ENCODE data around the gene TFEB.

TFEB gene

DNA sequence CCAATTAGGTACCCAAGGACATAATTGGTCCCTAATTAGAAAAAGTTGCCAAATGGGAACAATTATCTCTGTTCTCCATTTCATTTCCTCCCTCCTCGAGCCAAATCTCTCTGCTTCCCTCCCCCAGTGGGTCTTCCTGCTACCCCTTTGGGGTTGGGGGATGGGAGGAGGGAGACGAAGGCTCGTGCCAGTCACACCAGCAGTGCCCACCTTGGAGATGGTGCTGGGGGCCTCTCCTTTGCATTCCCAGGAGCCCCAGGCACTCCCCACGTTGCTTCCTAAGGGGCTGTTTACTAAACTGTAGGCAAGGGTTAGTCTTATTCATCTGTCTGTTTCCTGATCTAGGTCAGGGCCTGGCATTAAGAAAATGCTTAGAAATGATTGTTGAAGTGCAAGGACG is 64.0 kb downstream of the TFEB start:
- no peak for DNase-seq

DNA sequence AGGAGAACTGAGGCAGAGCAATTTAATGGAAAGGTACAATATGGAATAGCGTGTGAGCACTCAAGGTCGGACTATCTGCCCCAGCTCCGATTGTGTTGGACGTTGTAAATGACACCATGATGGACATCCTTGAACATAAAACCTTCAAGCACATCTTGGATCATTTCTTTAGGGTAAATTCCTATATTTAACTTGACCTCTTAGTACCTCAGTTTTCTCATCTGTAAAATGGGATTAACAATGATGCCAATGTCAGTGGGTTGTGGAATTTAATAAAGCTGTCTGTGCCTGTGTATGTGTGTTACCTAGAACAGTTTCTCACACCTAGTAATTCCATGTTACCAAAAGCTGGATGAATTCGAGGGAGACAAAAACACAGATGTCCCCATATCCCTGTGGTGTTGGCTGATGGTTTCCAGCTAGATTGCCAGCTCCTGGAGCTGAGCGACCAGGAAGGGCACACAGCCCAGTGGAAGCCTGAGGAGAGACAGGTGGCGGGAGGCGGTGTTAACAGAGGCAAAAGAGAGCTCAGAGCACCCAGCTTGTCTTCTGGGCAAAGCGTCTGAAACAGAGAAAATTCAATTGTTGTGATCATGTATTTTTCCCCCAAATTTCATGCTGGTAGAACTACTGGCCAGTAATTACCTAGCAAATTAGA is 64.6 kb downstream of the TFEB start:
- DNase-seq: no peak

DNA sequence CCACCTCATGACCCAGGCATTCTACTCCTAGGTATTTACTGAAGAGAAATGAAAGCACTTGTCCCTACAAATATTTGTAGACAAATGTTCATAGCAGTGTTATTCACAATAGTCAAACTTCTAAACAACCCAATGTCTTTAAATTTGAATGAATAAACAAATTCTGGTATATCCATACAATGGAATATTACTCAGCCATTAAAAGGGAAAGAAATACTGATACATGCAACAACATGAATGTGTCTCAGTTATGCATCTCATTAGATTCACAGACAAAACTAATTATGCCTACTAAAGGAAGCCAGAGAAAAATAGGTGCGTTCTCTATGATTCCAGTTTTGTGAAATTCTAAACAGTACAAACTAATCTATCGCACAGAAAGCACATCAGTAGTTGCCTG is 66.4 kb downstream of the TFEB start:
- no peak for DNase-seq

DNA sequence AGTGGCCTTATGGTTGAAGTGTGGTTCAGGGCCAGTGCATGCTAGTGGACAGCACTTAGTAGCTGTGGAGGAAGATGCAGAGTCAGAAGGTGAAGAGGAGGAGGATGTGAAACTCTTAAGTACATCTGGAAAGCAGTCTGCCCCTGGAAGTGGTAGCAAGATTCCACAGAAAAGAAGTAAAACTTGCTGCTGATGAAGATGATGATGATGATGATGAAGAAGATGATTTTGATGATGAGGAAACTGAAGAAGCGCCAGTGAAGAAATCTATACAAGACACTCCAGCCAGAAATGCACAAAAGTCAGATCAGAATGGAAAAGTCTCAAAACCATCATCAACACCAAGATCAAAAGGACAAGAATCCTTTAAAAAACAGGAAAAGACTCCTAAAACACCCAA is 68.2 kb downstream of the TFEB start:
- DNase-seq: no peak

DNA sequence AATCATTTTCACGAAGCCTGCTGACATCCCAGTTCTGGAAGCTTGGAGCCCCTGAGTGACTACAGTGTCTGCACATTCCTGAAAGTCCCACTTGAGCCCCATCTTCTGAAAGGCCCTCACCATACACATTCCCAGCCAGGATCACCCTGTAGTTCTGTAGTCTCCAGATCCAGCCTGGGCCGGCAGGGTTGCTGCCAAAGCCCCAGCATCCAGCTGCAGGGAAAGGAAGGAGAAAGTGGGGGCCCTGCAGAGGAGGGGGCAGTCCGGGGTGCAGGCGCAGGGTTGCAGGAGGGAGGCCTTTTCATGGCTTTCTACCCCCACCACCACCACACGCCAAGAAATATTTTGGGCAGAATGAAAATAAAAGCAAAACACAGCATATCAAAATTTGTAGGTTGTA is 71.1 kb downstream of the TFEB start:
- DNase-seq: no peak

DNA sequence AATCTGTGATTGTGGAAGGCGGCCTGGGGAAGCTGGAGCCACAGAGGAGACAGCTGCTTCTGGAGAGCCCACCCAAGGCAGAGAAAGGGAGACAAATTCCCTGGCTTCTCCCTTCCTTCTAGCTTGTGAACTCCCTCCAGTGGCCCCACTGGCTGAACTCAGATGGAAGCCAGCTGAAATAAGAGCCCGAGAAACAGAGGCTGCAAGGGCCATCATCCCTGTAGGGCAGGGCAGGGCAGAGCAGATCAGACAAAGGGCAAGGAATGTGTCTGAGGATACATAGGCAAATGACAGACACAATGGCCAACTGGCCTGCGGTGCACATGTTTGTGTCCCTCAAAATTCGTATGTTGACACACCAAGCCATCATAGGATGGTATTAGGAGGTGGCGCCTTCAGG is 71.8 kb downstream of the TFEB start:
- DNase-seq: no peak

DNA sequence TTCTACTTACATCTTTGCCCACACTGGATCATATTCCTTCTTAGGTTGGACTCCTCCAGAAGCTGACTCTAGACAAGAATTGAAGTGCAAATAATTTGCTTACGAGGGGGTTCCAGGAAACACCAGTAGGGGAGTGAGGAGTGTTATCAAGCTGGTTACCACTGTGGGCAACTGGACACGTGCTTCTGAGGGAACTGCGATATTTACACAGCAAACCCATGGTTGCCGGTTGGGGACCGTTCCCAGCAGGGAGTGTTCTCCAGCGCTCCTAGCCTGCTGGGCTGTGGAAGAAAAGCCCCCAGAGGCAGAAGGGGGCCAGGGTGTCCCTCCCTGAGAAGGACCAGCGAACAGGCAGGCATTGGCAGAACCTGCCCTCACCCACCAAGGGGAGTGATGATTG is 75.5 kb downstream of the TFEB start:
- DNase-seq: no peak

DNA sequence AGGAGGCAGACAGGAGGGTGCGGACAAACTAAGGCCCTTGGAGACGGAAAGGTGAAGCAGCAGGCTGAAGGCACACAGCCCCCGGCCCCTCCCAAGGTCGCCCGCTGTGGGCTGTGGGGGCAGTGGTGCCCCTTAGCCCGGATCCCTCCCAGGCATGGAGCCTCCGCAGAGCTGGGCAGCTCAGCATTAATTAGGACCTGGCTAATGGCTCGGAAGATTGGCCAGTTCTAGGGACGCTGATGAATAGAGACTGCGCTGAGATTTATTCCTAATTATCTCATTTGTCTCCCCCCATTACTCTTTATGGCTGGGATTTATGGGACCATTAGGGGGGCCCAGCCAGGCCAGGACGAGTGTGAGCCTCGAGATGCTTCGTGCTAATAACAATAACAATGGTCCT is 76.8 kb downstream of the TFEB start:
- DNase-seq: no peak

DNA sequence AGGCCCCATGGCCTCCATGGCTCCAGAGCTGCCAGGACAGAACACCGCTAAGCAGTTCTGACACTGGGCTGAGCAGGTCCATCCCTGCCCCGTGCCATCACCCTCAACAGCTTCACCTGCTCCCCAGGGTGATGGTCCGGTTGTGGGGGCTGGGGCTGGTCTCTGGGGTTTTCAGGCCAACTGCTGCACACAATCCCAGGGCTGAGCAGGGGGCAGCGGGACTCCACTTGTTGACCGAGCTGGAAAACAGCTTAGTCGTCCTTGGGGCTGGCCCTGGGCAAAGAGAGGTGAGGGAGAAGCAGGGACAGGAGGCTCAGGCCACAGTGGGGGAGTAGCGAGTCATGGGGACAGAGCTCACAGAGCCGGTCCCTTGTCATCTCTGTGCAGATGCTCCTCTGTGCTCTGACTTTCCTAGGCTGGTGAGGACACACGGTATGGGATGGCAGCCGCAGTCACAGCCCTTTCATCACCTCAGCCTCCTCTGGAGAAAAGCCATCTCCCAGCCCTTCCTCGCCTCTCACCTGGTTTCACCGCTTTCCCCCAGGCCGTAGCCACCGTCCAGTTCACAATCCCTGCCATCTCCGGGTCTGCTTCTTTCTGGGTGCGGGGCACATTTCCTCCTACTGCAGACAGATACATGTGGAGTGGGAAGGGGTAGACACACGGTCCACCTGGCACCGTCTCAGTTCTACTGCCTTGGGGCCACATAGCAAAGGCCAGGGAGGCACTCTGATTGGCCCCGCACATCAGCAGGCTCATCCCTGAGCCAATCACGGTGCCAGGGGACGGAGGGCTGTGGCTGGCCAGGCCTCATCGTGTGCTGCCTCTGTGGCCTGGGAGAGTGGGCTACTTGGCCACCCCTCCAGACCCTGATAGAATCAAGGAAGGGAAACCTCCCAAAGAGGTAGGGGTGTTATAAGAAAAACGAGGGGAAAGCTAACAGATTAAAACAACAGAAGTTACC is 78.0 kb downstream of the TFEB start:
- DNase-seq: no peak

DNA sequence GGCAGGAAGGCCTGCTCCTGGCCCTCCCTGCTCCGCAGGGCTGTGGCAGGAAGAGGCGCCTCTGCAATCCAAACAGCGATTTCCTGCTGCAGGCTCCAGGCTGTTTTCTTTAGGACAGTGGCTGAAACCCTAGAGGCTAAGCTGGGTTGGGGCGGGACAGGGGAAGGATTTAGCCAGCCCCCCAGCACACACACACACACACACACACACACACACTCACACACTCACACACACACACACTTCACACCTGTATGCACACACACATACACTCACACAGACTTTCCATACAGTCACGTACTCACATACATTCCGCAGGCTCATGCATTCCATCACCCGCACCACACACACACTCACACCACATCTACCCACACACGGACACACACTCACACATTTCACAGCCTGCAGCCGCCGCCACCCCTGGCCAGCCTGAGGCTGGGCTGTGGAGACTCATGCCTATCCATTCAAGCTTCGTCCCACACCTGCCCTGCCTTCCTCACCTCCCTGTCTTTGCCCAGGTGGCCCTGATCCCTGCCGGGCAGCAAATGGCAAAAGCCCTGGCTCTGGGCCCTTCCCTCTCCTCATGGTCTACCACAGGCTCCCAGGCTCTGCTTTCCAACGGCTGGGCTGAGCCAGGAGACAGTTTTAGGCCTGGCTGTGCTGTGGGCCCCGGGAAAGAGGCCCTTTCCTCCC is 79.3 kb downstream of the TFEB start:
- no peak for DNase-seq

DNA sequence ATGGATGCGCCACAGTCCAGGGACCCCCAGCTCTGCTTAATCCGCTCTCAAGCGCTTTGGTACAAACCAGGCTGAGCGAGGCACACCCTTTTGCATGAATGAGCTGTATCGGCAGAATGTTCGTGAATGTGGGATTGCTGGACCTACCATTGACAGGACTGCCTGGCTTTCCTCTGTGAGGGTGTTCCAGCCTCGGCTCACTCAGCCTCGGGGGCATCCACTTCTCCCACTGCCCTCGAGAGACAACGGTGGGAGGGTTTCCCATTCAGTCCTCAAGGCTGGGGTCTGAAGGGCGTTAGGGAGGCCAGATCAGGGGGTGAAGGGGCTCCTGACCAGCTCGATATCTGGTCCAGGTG is 79.8 kb downstream of the TFEB start:
- no peak for DNase-seq

DNA sequence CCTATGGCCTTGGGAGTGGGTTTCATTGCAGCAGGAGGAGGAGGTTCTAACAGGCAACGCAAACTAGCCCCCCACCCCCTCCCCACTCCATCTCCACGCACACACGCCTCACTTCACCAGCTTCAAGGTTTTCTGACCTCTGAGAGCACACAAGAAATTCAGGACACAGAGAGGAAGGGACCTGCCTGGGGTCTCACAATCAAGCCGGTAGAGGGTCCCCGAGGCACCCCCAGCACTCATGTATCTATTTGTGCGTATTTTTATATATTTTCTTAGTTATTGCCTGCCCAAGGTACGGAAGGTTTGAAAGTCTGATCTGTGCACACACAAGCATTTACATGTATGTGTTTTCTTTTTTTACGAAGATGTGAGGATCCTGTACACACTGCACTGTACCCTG is 80.2 kb downstream of the TFEB start:
- no peak for DNase-seq

DNA sequence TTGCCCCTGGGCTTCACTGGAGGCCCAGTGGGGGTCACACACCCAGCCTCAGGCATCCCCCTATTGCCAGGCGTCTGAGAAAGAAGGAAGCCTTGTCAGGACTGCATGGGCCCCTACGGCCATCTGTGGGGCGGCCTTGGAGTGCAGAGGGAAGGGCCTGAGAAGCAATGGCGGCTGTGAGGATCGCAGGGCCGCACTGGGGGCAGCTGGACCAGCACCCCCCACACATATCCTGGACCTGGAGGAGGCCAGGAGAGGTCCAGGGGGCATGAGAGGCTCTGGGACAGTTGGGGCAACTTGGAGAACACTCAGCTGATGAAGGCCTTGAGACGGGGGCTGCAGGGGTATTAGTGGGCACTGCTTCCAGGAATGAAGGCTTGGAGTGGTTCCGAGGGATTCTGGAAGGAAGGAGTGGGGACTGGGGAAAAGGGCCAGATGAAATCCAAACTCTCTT is 80.7 kb downstream of the TFEB start:
- no peak for DNase-seq

DNA sequence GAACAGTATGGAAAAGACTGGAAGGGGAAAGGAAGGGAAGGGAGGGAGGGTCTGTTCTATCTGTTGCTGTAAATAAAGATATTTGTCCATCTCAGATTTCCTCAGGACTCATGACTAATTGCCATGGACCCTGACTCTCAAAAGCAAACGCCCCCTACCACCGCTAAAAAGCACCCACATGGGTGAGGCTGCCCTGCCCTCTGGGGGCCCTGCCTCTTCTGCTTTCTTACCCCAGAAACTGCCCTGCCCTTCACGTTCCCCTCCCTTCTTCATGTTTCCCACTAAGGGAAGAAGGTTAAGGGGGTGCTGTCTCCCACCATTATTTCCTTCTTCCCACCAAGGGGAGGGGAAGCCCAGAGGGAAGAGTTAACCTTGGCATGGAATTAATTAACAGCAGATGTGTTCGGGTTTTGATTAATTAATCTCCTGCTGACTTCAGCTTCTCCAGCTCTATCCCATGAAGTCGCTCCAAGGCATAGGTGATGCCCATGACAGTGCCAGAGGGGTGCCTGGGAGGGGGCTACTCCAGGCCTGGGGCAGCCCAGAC is 81.2 kb downstream of the TFEB start:
- DNase-seq: no peak

DNA sequence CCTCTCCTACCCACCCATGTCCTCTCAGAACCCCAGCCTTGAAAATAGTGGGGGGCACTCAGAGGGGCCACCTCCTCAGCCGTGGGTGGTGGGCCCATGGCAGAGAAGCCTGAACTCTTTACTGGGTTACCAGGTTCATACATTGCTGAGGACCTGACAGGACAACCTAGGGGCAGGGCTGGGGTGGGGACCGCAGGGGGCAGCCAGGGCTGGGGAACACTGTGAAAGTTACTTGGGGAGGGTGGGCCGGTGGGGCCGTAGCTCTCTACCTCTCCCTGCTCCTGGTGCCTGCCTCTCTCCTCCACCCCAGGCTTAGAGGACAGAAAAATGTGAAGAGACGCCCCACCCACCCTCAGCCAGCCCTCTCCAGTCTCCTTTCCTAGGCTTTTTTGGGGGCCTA is 81.7 kb downstream of the TFEB start:
- DNase-seq: no peak

DNA sequence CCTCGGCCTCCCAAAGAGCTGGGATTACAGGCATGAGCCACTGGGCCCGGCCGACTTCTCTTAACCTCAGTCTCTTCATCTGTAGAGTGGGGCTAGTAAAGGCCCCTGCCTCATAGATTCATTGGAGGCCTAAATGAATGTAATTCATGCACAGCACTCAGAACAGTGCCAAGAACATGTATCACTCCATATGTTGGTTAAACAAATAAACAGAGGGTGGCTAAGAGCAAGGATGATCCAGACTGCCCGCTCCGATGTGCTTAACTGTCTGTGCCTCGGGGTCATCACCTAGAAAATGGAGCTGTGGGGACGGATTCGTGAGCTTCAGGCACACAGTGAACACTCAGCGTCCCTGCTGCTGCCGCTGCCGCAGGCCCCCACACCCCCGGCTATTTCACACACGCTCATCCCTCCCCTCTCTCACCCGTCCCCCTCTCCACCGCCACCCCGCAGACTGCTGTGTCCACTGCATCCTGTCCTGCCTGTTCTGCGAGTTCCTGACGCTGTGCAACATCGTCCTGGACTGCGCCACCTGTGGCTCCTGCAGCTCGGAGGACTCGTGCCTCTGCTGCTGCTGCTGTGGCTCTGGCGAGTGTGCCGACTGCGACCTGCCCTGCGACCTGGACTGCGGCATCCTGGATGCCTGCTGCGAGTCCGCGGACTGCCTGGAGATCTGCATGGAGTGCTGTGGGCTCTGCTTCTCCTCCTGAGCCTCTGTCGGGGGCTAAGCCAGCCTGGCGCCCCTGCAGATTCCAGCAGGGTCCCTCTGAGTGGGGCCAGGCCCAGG is 82.3 kb downstream of the TFEB start:
- DNase-seq: no peak

DNA sequence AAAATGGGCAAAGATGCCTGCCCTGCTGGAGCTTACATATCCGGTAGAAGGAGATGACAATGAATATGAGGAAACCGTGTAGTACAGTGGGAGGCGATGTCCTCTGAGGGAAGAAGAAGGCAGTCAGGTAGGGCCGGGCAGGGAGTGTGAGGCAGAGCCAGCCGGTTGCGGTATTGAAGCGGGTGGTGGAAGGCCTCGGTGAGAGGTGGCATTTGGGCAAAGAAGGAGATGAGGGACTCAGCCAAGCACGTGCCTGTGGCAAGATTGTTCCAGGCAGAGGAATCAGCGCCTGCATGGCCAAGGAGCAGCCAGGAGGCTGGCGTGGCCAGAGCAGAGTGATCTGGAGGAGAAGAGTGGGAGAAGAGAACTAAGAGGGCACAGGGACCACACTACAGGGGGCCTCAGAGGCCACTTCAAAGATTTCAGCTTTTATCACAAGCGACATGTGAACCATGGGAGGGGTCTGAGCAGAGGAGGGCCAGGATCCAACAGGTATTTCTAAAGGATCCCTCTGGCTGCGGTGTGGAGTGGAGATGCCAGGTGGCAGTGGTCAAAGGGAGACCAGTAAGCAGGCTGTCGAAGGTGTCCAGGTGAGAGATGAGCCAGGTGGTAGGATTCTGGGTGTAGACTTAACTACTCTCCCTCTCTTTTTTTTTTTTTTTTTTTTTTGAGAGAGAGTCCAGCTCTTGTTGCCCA is 83.3 kb downstream of the TFEB start:
- no peak for DNase-seq

DNA sequence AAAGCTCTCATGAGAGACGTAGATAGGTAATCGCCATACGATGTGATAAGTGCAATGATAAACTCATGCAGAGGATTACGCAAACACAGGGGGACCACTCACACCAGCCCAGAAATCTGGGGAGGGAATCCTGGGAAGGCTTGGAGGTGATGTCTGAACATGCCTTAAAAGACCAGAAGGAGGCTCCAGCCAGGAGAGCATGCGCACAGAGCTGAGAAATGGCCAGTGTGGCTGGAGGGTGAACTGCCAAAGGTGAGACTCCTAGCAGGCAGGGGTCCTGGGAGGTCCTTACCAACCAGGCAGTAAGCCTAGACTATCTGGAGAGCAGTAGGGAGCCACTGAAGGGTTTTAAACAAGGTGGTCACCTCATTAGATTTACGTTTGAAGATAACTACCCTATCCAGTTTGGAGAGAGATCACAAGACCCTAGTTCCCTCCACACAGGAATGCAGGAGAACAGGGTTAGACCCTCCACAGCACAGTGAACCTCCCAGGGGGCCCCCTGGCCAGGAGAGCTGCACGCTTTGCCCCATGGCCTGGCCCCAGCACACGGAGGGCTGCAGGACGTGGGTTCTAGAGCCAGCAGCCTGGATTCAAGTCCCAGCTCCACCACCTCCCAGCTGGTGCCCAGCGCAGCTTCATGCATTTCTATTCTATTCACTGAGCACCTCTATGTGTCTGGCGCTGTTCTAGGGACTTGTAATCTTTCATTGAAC is 84.0 kb downstream of the TFEB start:
- DNase-seq: no peak

DNA sequence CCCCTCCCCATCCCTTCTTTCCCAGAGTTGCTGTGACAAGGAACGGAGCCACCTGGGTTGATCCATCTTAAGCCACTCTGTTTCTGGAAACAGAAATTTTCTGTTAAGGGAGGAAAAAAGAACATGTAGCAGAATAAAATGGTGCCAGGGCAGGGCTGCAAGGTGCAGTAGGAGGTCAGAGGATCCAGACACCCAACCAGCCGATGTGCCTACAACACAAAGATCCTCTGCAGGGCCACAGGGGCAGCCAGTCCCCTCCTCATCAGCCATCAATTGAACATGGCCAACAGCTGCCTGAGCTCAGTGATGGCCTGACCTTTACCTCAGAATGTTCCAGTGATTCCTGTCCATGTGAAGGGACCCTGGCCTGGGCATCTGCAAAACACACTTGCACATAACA is 85.3 kb downstream of the TFEB start:
- no peak for DNase-seq

DNA sequence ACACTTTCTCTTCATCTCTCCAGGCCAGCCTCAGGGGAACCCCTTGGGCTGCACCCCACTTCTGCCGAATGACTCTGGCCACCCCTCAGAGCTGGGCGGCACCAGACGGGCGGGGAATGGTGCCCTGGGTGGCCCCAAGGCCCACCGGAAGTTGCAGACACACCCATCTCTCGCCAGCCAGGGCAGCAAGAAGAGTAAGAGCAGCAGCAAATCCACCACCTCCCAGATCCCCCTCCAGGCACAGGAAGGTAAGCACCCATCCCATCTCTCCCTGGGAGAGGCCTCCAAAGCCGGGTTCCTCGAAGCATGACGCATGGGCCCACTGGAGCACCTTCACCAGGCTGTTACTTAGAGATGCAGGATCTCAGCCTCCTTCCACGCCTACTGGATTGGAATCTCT is 85.8 kb downstream of the TFEB start:
- no peak for DNase-seq

DNA sequence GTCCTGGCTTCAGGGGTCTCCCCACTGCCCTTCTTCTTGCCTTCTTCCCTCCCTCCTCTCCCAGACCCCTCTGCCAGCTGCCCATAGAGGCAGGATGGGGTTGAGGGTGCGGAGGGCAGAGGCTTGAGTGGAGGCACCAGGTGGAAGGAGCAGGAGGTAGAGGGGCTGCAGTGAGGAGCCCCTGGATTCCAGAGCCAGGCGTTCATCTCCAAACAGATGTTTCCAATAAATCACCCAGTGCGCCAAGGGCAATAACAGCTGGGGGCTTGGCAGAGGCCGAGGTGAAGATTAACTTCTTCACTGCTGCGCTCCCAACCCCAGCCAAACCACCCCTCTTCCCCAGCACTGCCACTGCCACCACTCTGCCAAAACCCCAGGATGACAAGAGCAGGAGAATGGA is 86.5 kb downstream of the TFEB start:
- no peak for DNase-seq

Data from stimulated activated naive CD4-positive, alpha-beta T cell treated with Interleukin-2 at 50 U/mL for 16 hours (primary cell).